HCT116 (cell line): ENCODE measurements around the gene PPIF. TPM values are rescaled to one million over a fixed set of nuclear protein-coding genes. Genes with fewer than 3 reads are reported as not detected.

ENCODE experiments used
- ATAC-seq: fragments of 200-7000 bp; cut with Tn5 transposase; 2 replicates; pipeline ENCODE4 v1.9.1; 2020; ENCODE audit warnings: mild to moderate bottlenecking, moderate library complexity
- BruUV-seq: library from RNA; stranded (reverse); fragments of 400-500 nt; replicated peaks from 2 replicates; lab custom pipeline; 2021; lab: Mats Ljungman, UMichigan
- CTCF ChIA-PET: fragments of 300-600 bp; sonication (Branson Sonifier 250); formaldehyde crosslinking; loops from one replicate; lab custom pipeline; 2021; ENCODE audit warnings: antibody characterized with exemption; lab: Charles Lee
- POLR2A ChIA-PET: fragments of 300-600, 350-600 bp; sonication (Branson Sonifier 250); formaldehyde crosslinking; loops from one replicate; lab custom pipeline; 2021; ENCODE audit warnings: antibody characterized with exemption; lab: Charles Lee
- RAD21 ChIA-PET, 2 experiments: fragments of 300-600 bp; sonication (Branson Sonifier 250); formaldehyde crosslinking; loops; one replicate each; lab custom pipeline; 2023; ENCODE audit warnings: low total read pairs in 2 of 2; ENCODE audit not compliant: uncharacterized antibody in 2 of 2, unreplicated experiment in 2 of 2, low non-redundant PET in 1 of 2; lab: Charles Lee
- DNase-seq: peaks from one replicate; pipeline ENCODE4 v3.0.0-alpha.2; 2010; ENCODE audit warnings: low read depth, low spot score
- H2AFZ ChIP-seq: fragments of 200-600 bp; shearing (Covaris generic), sonication (generic); 2 replicates; pipeline ENCODE4 v1.6.1; 2017; ENCODE audit warnings: low read depth, mixed run types, mixed read lengths, antibody characterized with exemption, low read length; ENCODE audit not compliant: poor library complexity, severe bottlenecking
- H3K27ac ChIP-seq: 2 replicates; pipeline ENCODE4 v1.5.1; 2012; ENCODE audit warnings: low read depth, low read length
- H3K27me3 ChIP-seq: fragments of 200-600 bp; sonication (generic); 2 replicates; pipeline ENCODE4 v1.6.1; 2016; ENCODE audit warnings: mixed run types, low read length, mixed read lengths; ENCODE audit not compliant: insufficient read depth
- H3K36me3 ChIP-seq, 2 experiments: fragments of 200-500 bp in 1 of 2; fragments of 200-600 bp in 1 of 2; sonication (Bioruptor generic) in 1 of 2; sonication (generic) in 1 of 2; 2 replicates each; pipeline versions ENCODE4 v1.5.1 to v1.6.1; 2014 to 2016; ENCODE audit warnings: low read length in 2 of 2, inconsistent platforms in 1 of 2, mixed read lengths in 1 of 2, mixed run types in 1 of 2; ENCODE audit not compliant: insufficient read depth in 2 of 2, control insufficient read depth in 1 of 2
- H3K4me1 ChIP-seq, 2 experiments: fragments of 200-600 bp in 1 of 2; sonication (generic) in 1 of 2; 2 replicates each; pipeline versions ENCODE4 v1.5.1 to v1.6.1; 2012 to 2017; ENCODE audit warnings: low read length in 2 of 2, inconsistent platforms in 1 of 2, mild to moderate bottlenecking in 1 of 2, mixed read lengths in 1 of 2, mixed run types in 1 of 2, moderate library complexity in 1 of 2; ENCODE audit not compliant: insufficient read depth in 2 of 2, control insufficient read depth in 1 of 2
- H3K4me2 ChIP-seq: fragments of 200-600 bp; sonication (generic); 2 replicates; pipeline ENCODE4 v1.6.1; 2017; ENCODE audit warnings: mixed run types, low read length, mixed read lengths
- H3K4me3 ChIP-seq, 2 experiments: fragments of 200-600 bp in 1 of 2; sonication (generic) in 1 of 2; replicated peaks in 1 of 2; 2 replicates each; pipeline ENCODE4 v1.5.1; 2011 to 2016; ENCODE audit warnings: low read length in 2 of 2, control low read depth in 1 of 2, low read depth in 1 of 2, mild to moderate bottlenecking in 1 of 2, mixed read lengths in 1 of 2, mixed run types in 1 of 2
- H3K79me2 ChIP-seq: fragments of 200-600 bp; sonication (generic); 2 replicates; pipeline ENCODE4 v1.6.1; 2017; ENCODE audit warnings: mild to moderate bottlenecking, mixed run types, low read length, moderate library complexity, mixed read lengths; ENCODE audit not compliant: insufficient read depth
- H3K9ac ChIP-seq: fragments of 200-600 bp; sonication (generic); 2 replicates; pipeline ENCODE4 v1.6.1; 2016; ENCODE audit warnings: low read length, mixed read lengths
- H3K9me2 ChIP-seq: fragments of 200-600 bp; sonication (generic), shearing (Covaris generic); 2 replicates; pipeline ENCODE4 v1.6.1; 2017; ENCODE audit warnings: mixed run types, mild to moderate bottlenecking, moderate library complexity; ENCODE audit not compliant: insufficient read depth
- H3K9me3 ChIP-seq, 2 experiments: fragments of 200-500 bp in 1 of 2; fragments of 200-600 bp in 1 of 2; sonication (Bioruptor generic) in 1 of 2; sonication (generic) in 1 of 2; 2 replicates each; pipeline ENCODE4 v1.6.1; 2014 to 2017; ENCODE audit warnings: low read length in 2 of 2, mixed read lengths in 2 of 2, inconsistent platforms in 1 of 2, low read depth in 1 of 2, mild to moderate bottlenecking in 1 of 2, mixed run types in 1 of 2, moderate library complexity in 1 of 2; ENCODE audit not compliant: control insufficient read depth in 1 of 2, insufficient read depth in 1 of 2
- H4K20me1 ChIP-seq: fragments of 200-600 bp; sonication (generic), shearing (Covaris generic); 2 replicates; pipeline ENCODE4 v1.6.1; 2017; ENCODE audit warnings: mixed run types, mild to moderate bottlenecking, moderate library complexity; ENCODE audit not compliant: insufficient read depth
- CBX3 ChIP-seq: IDR thresholded peaks from 2 replicates; pipeline ENCODE4 v1.6.1; 2012; ENCODE audit warnings: low read depth
- CTCF ChIP-seq, 3 experiments: fragments of 200-600 bp in 1 of 3; sonication (generic) in 1 of 3; IDR thresholded peaks in 2 of 3; conservative IDR thresholded peaks in 1 of 3; 2 replicates each; pipeline ENCODE4 v1.5.1; 2012 to 2017; ENCODE audit warnings: low read depth in 2 of 3, low read length in 2 of 3, antibody characterized with exemption in 1 of 3, borderline replicate concordance in 1 of 3, control low read depth in 1 of 3, mild to moderate bottlenecking in 1 of 3, mixed read lengths in 1 of 3, mixed run types in 1 of 3, moderate library complexity in 1 of 3; ENCODE audit not compliant: insufficient read depth in 1 of 3
- EGR1 ChIP-seq: IDR thresholded peaks from 2 replicates; pipeline ENCODE4 v1.6.1; 2012; ENCODE audit warnings: low read depth
- POLR2AphosphoS5 ChIP-seq: IDR thresholded peaks from 2 replicates; pipeline ENCODE4 v1.6.1; 2011; ENCODE audit warnings: mild to moderate bottlenecking, low read depth, low read length, moderate library complexity
- RAD21 ChIP-seq: IDR thresholded peaks from 2 replicates; pipeline ENCODE4 v1.6.1; 2012; ENCODE audit warnings: low read depth, mild to moderate bottlenecking
- SIN3A ChIP-seq: IDR thresholded peaks from 2 replicates; pipeline ENCODE4 v1.6.1; 2012; ENCODE audit warnings: low read depth
- ZBTB33 ChIP-seq: IDR thresholded peaks from 2 replicates; pipeline ENCODE4 v1.6.1; 2011; ENCODE audit warnings: mild to moderate bottlenecking, low read length, moderate library complexity; ENCODE audit not compliant: insufficient replicate concordance; ENCODE audit errors: extremely low read depth
- ZFX ChIP-seq: fragments of 450-650 bp; IDR thresholded peaks from 2 replicates; pipeline ENCODE4 v1.6.1; 2017
- ZNF274 ChIP-seq: fragments of 200-500 bp; sonication (Bioruptor generic); IDR thresholded peaks from 2 replicates; pipeline ENCODE4 v1.6.1; 2014; ENCODE audit warnings: mild to moderate bottlenecking, low read depth, low read length, inconsistent platforms
- intact Hi-C: fragments of 100-400 bp; cut with micrococcal nuclease; formaldehyde crosslinking; loops from 2 replicates; pipeline ENCODE4 v1.10.0; 2022
- total RNA-seq: library from RNA; stranded (reverse); gene quantifications from one replicate; pipeline ENCODE4 v1.2.1, GENCODE V29; 2021; ENCODE audit not compliant: unreplicated experiment

The PPIF gene
- total RNA-seq, 1 experiment from 2014 or later, result 85.0 TPM

- CTCF ChIA-PET, result no interaction called here
These were observed 44.7 kb downstream of the PPIF start for GRCh38 chr10:79392020-79392398.

More at GRCh38 chr10:79392020-79392398, 44.7 kb downstream of the PPIF start:
- POLR2A ChIA-PET, result no interaction called here
- no TSS peak for BruUV-seq
- Histone ChIP-seq H3K4me2 (no peak overlapping the region), H3K4me3 (no peak overlapping the region), H3K9me3 (no peaks in the 10 kb centered on the region), H3K27ac (no peak overlapping the region), H3K9ac (no peak overlapping the region), H4K20me1 (no peaks in the 10 kb centered on the region), H2AFZ (no peak overlapping the region), H3K9me2 (no peaks in the 10 kb centered on the region), H3K27me3 (no peaks in the 10 kb centered on the region), H3K4me1 (no peaks in the 10 kb centered on the region), H3K79me2 (no peaks in the 10 kb centered on the region), H3K36me3 (no peaks in the 10 kb centered on the region)
- no peak for DNase-seq
- RAD21 ChIA-PET, result no interaction called here
- intact Hi-C loops, result no loop called here
- ATAC-seq, result no peak
- TF ChIP-seq RAD21 (no peak), SIN3A (no peak), ZBTB33 (no peak), CTCF (IDR thresholded peaks at IDR 0.05 in 2 of 3, conservative IDR thresholded peaks at IDR 0.05 in 1 of 3; ENCODE audit: borderline replicate concordance in 1 of 3, insufficient read depth in 1 of 3, low read depth in 2 of 3, low read length in 2 of 3) (no peak), ZFX (no peak), EGR1 (no peak), ZNF274 (no peak), CBX3 (no peak), POLR2AphosphoS5 (no peak)
